Measurements from ENCODE around the gene OR6C68. TPM values are rescaled to one million over a fixed set of nuclear protein-coding genes. Genes with fewer than 3 reads are reported as not detected.

The OR6C68 gene
- total and polyA plus RNA-seq, 2 of the 4 experiments (the other 2 are of a cell fraction) = not detected

DNA sequence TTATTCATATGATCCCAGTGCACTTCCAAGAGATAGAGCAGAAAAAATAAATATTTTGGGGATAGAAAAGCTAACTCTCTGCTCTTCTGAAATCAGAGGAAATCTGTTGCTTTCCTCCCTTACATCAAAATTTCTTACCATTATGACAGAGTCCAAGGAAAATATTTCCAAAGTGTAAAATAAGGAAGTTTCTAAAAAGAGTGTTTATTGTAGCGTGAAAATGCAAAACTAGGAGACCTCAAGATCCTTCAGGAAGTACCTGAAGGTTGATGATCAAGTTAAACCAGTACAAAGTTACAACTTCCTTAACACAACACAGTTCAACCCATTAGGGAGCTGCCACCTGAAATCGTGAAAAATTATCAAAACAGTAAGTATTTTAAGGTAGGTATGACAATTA is 48.4 kb upstream of the OR6C68 start, which contains the start of gene OR6C2:
Gene OR6C2 (plus strand): TSS at position 301 of the 400 bp plus-strand sequence. CDS start 8,138 bp downstream, outside the sequence.
- Histone ChIP-seq H3K36me3 (ENCODE audit: control insufficient read depth, insufficient read depth, low read length) (no peaks in the 10 kb centered on the region), H3K14ac (replicated peaks; ENCODE audit: low read depth, low read length) (no peak within 1 kb of the TSS), H3K4ac (ENCODE audit: low read depth, low read length) (no peak within 1 kb of the TSS), H3K18ac (ENCODE audit: low read depth, low read length) (no peak within 1 kb of the TSS), H3K23ac (ENCODE audit: low read depth, low read length) (no peak within 1 kb of the TSS), H4K20me1 (ENCODE audit: insufficient read depth, low read length) (no peaks in the 10 kb centered on the region), H3K4me1 (ENCODE audit: control insufficient read depth, insufficient read depth, low read length) (no peaks in the 10 kb centered on the region), H4K8ac (ENCODE audit: low read depth in 2 of 2, low read length in 2 of 2) (no peak within 1 kb of the TSS), H3K9me3 (ENCODE audit: control insufficient read depth, insufficient read depth, low read length) (no peaks in the 10 kb centered on the region), H3K9ac (ENCODE audit: low read depth, low read length) (no peak within 1 kb of the TSS), H4K91ac (ENCODE audit: insufficient read depth, low read depth, low read length) (no peak within 1 kb of the TSS), H3K4me2 (ENCODE audit: low read depth, low read length) (no peak within 1 kb of the TSS), H2AK9ac (replicated peaks; ENCODE audit: low read depth, low read length, poor library complexity) (no peak within 1 kb of the TSS), H4K5ac (ENCODE audit: low read depth, low read length) (no peak within 1 kb of the TSS), H3K27me3 (ENCODE audit: control insufficient read depth, insufficient read depth, low read length) (no peaks in the 10 kb centered on the region), H3K4me3 (ENCODE audit: insufficient read depth, low read depth, low read length) (no peak within 1 kb of the TSS), H2BK120ac (ENCODE audit: low read depth, low read length) (no peak within 1 kb of the TSS), H2AFZ (replicated peaks; ENCODE audit: low read length, poor library complexity) (no peak within 1 kb of the TSS), H2BK20ac (ENCODE audit: low read depth, low read length) (no peak within 1 kb of the TSS), H2BK15ac (ENCODE audit: low read depth, low read length) (no peak within 1 kb of the TSS), H3K79me1 (ENCODE audit: low read depth in 1 of 2, low read length in 2 of 2) (no peaks in the 10 kb centered on the region), H3K9me1 (ENCODE audit: insufficient read depth, low read length) (no peaks in the 10 kb centered on the region), H2BK5ac (ENCODE audit: low read depth, low read length, poor library complexity, severe bottlenecking) (no peak within 1 kb of the TSS), H3K56ac (ENCODE audit: extremely low read depth, insufficient read depth, low read length) (no peak within 1 kb of the TSS), H2AK5ac (ENCODE audit: low read depth, low read length) (no peak within 1 kb of the TSS), H3K27ac (ENCODE audit: insufficient read depth, low read length) (no peak within 1 kb of the TSS)
- intact Hi-C loops (cut with micrococcal nuclease) = no loop called here
- in situ Hi-C loops (cut with MboI; ENCODE audit: low sequenced_read_pairs) = no loop called here
- dilution Hi-C loops (cut with HindIII; ENCODE audit: low sequenced_read_pairs, unreplicated experiment) = no loop called here
- POLR2A ChIA-PET (ENCODE audit: unreplicated experiment) = no interaction called here
- no TSS peak for BruUV-seq (replicated peaks)
- CTCF ChIA-PET = no interaction called here
- WGBS, 2 experiments (ENCODE audit: extremely low coverage in 2 of 2, insufficient read length in 1 of 2) = no CpG with 5 or more reads among the region's 2 CpGs
- DNase-seq = no peak
- TF ChIP-seq CEBPB (IDR thresholded peaks at IDR 0.05; ENCODE audit: low read depth, low read length) (no peak), NFE2L2 (IDR thresholded peaks at IDR 0.05; ENCODE audit: low read depth, low read length) (no peak)
- TF ChIP-seq, protein P1, sequence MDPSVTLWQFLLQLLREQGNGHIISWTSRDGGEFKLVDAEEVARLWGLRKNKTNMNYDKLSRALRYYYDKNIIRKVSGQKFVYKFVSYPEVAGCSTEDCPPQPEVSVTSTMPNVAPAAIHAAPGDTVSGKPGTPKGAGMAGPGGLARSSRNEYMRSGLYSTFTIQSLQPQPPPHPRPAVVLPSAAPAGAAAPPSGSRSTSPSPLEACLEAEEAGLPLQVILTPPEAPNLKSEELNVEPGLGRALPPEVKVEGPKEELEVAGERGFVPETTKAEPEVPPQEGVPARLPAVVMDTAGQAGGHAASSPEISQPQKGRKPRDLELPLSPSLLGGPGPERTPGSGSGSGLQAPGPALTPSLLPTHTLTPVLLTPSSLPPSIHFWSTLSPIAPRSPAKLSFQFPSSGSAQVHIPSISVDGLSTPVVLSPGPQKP (IDR thresholded peaks at IDR 0.05; ENCODE audit: borderline replicate concordance, low read depth, low read length) = no peak
- ATAC-seq (ENCODE audit: low read depth) = no peak
